Stimulated activated naive B cell treated with anti-CD40 and anti-IgM and Interleukin-4, amounts not matched to agents 10 μg/mL and 1 μg/mL and 100 μg/mL, for 72 hours (primary cell): ENCODE data around the gene LGALS8.

Source experiments
- ATAC-seq, 2 donors: fragments of 150-1000 bp; cut with Tn5 transposase; replicated peaks; 2 replicates each; pipeline ENCODE4 v1.10.0; 2021; ENCODE audit warnings: moderate library complexity in 1 of 2
- DNase-seq: peaks from one replicate; pipeline ENCODE4 v3.0.0; 2021
- H3K27ac Mint-ChIP-seq: one replicate; pipeline ENCODE4 v1.8.0; 2022; ENCODE audit warnings: mild to moderate bottlenecking, mixed read lengths
- H3K27me3 Mint-ChIP-seq, 2 donors: one replicate each; pipeline ENCODE4 v1.8.0; 2022; ENCODE audit warnings: mixed read lengths in 2 of 2
- H3K36me3 Mint-ChIP-seq, 2 donors: one replicate each; pipeline ENCODE4 v1.8.0; 2022; ENCODE audit warnings: mixed read lengths in 2 of 2, mild to moderate bottlenecking in 1 of 2
- H3K4me1 Mint-ChIP-seq, 2 donors: one replicate each; pipeline ENCODE4 v1.8.0; 2022; ENCODE audit warnings: mixed read lengths in 2 of 2, mild to moderate bottlenecking in 1 of 2
- H3K4me3 Mint-ChIP-seq, 2 donors: one replicate each; pipeline ENCODE4 v1.8.0; 2022; ENCODE audit warnings: mild to moderate bottlenecking in 2 of 2, mixed read lengths in 2 of 2, moderate library complexity in 1 of 2
- H3K9me3 Mint-ChIP-seq, 2 donors: one replicate each; pipeline ENCODE4 v1.8.0; 2022; ENCODE audit warnings: mixed read lengths in 2 of 2, mild to moderate bottlenecking in 1 of 2

The LGALS8 gene

DNA sequence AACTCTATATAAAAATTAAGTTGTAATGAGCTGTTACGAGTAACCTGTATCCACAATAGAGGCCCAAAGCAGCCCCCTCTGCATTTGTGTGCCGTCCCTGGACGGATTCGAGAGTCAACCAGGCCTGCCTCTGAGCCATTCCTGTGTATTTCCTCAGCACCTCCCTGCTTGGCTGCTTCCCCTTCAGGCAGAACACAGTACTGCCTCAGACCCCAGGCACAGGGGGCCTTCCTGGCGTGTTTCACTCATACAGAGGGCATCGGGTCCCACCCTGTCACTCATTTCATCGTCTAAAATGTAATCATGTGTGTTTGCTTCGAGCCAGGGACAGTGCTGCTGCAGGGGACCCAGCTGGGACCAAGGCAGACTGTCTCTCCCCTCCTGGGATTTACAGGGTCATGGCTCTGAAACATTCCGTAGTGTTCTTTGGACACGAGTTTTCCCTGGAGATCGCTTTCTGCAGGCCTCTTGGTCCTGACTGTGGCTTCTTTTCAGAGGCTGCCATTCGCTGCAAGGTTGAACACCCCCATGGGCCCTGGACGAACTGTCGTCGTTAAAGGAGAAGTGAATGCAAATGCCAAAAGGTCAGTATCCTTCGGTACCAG lies 19.4 kb downstream of the LGALS8 start:
- Mint-ChIP-seq H3K4me1 (peaks cover 14 to 15% of the 10 kb centered on the region in 2 donors), H3K36me3 (peaks cover 56 to 67% of the 10 kb centered on the region in 2 donors), H3K9me3 (no peaks in the 10 kb centered on the region), H3K27me3 (no peaks in the 10 kb centered on the region), H3K27ac (no peak overlapping the region), H3K4me3 (no peak overlapping the region)
- ATAC-seq (peak; percentile 33 to 41), DNase-seq (no peak)

DNA sequence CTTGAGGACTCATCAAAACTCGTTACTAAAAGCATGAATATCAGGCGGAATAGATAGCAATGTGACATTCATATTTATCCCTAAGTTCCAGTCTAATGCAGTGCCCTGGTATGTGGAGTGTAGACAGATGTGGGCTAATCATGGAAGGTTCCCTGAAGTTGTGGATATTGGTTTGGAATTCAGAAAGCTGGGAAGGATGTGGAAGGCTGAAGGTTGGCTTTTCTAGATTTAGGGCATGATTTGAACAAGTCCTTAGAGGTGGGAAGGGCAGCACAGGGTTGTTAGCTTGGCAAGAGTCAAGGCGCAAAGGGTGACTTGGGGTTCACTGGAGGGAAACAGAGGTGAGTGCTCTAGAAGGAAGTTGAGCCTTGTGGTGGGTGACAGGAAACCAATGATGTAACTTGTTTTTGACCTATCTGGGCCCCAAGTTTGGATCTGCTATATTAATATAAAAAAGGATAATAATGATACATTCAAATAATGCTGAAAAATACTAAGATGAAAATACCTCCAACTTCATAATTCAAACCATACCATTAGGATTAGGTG lies 21.9 kb downstream of the LGALS8 start:
- H3K9me3 Mint-ChIP-seq, result no peaks in the 10 kb centered on the region
- no peaks in the 10 kb centered on the region for H3K27me3 Mint-ChIP-seq
- no peak for DNase-seq
- H3K36me3 Mint-ChIP-seq, result peaks cover 65 to 69% of the 10 kb centered on the region in 2 donors
- H3K4me1 Mint-ChIP-seq, result peaks cover 14 to 15% of the 10 kb centered on the region in 2 donors
- no peak overlapping the region for H3K4me3 Mint-ChIP-seq
- ATAC-seq, result no peak
- H3K27ac Mint-ChIP-seq, result peak overlapping the region; percentile 73

- DNase-seq (no peak), ATAC-seq (no peak)
- peaks cover 14 to 15% of the 10 kb centered on the region in 2 donors for H3K4me1 Mint-ChIP-seq
- H3K4me3 Mint-ChIP-seq, result no peak overlapping the region
- H3K27me3 Mint-ChIP-seq, result no peaks in the 10 kb centered on the region
- peaks cover 66 to 68% of the 10 kb centered on the region in 2 donors for H3K36me3 Mint-ChIP-seq
- H3K9me3 Mint-ChIP-seq, result no peaks in the 10 kb centered on the region
- no peak overlapping the region for H3K27ac Mint-ChIP-seq
Measured at GRCh38 chr1:236548452-236548851, 24.7 kb downstream of the LGALS8 start.

- ATAC-seq (no peak), DNase-seq (no peak)
- Mint-ChIP-seq H3K27me3 (no peaks in the 10 kb centered on the region), H3K4me1 (peaks cover 7 to 9% of the 10 kb centered on the region in 2 donors), H3K9me3 (no peaks in the 10 kb centered on the region), H3K27ac (no peak overlapping the region), H3K36me3 (peaks cover 55 to 58% of the 10 kb centered on the region in 2 donors), H3K4me3 (no peak overlapping the region)
Measured at GRCh38 chr1:236550961-236551851, 27.4 kb downstream of the LGALS8 start.

- Mint-ChIP-seq H3K9me3 (no peaks in the 10 kb centered on the region), H3K36me3 (peaks cover 54 to 56% of the 10 kb centered on the region in 2 donors), H3K4me3 (no peak overlapping the region), H3K27ac (peak overlapping the region; percentile 69), H3K27me3 (no peaks in the 10 kb centered on the region), H3K4me1 (peaks cover 0 to 1% of the 10 kb centered on the region in 2 donors)
- no peak for DNase-seq
- no peak for ATAC-seq
Measured at GRCh38 chr1:236552096-236552495, 28.3 kb downstream of the LGALS8 start.

- Mint-ChIP-seq H3K36me3 (peaks cover 48 to 50% of the 10 kb centered on the region in 2 donors), H3K27me3 (no peaks in the 10 kb centered on the region), H3K9me3 (no peaks in the 10 kb centered on the region), H3K4me1 (no peaks in the 10 kb centered on the region), H3K27ac (peak overlapping the region; percentile 44), H3K4me3 (no peak overlapping the region)
- ATAC-seq (no peak), DNase-seq (no peak)
Measured at GRCh38 chr1:236552901-236553300, 29.1 kb downstream of the LGALS8 start.

GRCh38 chr1:236553370-236553769 lies 29.6 kb downstream of the LGALS8 start:
- DNase-seq (no peak), ATAC-seq (no peak)
- Mint-ChIP-seq H3K36me3 (peaks cover 49 to 52% of the 10 kb centered on the region in 2 donors), H3K27me3 (no peaks in the 10 kb centered on the region), H3K27ac (no peak overlapping the region), H3K4me3 (no peak overlapping the region), H3K4me1 (no peaks in the 10 kb centered on the region), H3K9me3 (no peaks in the 10 kb centered on the region)

GRCh38 chr1:236556606-236557005 lies 32.8 kb downstream of the LGALS8 start:
- no peak overlapping the region for H3K4me3 Mint-ChIP-seq
- H3K36me3 Mint-ChIP-seq, result peaks cover 46 to 47% of the 10 kb centered on the region in 2 donors
- no peaks in the 10 kb centered on the region for H3K4me1 Mint-ChIP-seq
- H3K9me3 Mint-ChIP-seq, result no peaks in the 10 kb centered on the region
- ATAC-seq (no peak), DNase-seq (no peak)
- H3K27ac Mint-ChIP-seq, result no peak overlapping the region
- H3K27me3 Mint-ChIP-seq, result no peaks in the 10 kb centered on the region

GRCh38 chr1:236558081-236558480 lies 34.3 kb downstream of the LGALS8 start:
- Mint-ChIP-seq H3K4me3 (no peak overlapping the region), H3K9me3 (no peaks in the 10 kb centered on the region), H3K27me3 (no peaks in the 10 kb centered on the region), H3K4me1 (no peaks in the 10 kb centered on the region), H3K27ac (no peak overlapping the region), H3K36me3 (peaks cover 49 to 55% of the 10 kb centered on the region in 2 donors)
- DNase-seq (no peak), ATAC-seq (no peak)

DNA sequence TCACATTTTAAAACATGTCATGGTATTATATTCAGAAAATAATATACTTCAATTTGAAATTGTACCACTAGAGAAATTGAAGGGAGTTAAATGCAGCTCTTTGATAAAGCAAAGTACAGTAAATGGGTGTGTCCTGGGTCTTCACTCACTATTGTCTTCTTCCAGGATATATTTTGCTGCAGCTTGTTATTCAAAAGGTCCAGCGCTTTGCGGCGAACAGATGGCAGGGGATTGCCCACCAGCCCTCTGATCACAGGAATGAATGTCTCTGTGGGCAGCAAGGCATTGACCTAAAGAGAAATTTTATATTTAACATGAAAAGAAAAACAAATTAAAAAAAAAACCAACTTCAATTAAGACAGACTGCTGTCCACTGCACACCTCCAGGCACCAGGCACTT lies 35.1 kb downstream of the LGALS8 start:
- DNase-seq (no peak), ATAC-seq (no peak)
- H3K9me3 Mint-ChIP-seq, result no peaks in the 10 kb centered on the region
- H3K4me1 Mint-ChIP-seq, result no peaks in the 10 kb centered on the region
- H3K36me3 Mint-ChIP-seq, result peaks cover 52 to 59% of the 10 kb centered on the region in 2 donors
- no peaks in the 10 kb centered on the region for H3K27me3 Mint-ChIP-seq
- H3K4me3 Mint-ChIP-seq, result no peak overlapping the region
- H3K27ac Mint-ChIP-seq, result no peak overlapping the region

DNA sequence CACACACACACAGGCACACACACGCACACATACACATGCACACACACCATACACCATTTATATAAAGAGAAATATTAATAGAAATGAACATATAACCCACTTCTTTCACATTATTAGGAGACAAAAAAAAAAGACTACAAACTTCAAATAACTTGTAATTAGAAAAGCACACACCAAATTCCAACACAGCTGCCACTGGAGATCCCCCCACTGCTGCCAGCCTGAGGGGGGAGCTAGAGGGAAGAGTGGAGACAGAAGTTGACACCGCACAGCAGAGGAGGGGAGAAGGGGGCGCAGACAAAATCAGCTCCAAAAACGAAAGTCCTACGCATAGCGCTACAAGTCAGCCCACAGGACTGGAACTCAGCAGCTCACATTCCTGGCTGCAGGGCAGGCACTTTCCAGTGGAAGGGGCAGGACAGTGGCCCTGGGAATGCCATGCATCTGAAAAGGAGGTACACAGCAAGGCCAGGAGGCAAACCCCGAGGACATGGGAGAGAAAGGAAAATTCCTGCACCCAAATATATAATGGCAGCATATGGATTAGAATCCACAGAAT lies 36.5 kb downstream of the LGALS8 start:
- Mint-ChIP-seq H3K27ac (no peak overlapping the region), H3K36me3 (peaks cover 50 to 67% of the 10 kb centered on the region in 2 donors)

GRCh38 chr1:236561976-236562375 lies 38.2 kb downstream of the LGALS8 start:
- no peaks in the 10 kb centered on the region for H3K9me3 Mint-ChIP-seq
- no peak overlapping the region for H3K27ac Mint-ChIP-seq
- ATAC-seq (no peak), DNase-seq (no peak)
- H3K4me3 Mint-ChIP-seq, result no peak overlapping the region
- H3K36me3 Mint-ChIP-seq, result peaks cover 48 to 64% of the 10 kb centered on the region in 2 donors
- H3K27me3 Mint-ChIP-seq, result no peaks in the 10 kb centered on the region
- no peaks in the 10 kb centered on the region for H3K4me1 Mint-ChIP-seq

More for the DNA sequence above, 36.5 kb downstream of the LGALS8 start:
- H3K9me3 Mint-ChIP-seq, result no peaks in the 10 kb centered on the region
- H3K27me3 Mint-ChIP-seq, result no peaks in the 10 kb centered on the region
- DNase-seq, result no peak
- no peak for ATAC-seq
- no peak overlapping the region for H3K4me3 Mint-ChIP-seq
- no peaks in the 10 kb centered on the region for H3K4me1 Mint-ChIP-seq

DNA sequence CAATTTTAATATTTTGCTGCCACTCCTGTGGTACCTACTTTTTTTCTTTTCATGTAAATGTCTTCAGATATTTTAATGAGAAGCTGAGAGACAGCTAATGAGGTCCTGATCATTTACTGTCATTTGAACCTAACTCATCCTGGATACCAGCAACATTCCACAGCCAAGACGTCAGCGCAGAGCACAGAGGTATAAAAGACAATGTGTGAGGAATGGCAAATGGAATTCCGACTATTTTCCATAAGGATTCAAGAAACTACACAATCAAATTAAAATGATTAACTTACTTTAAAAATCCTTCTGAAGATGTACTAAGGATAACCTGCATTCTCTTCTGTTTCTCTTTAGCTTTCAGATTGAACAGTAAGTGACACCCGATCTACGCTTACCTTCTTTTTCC lies 41.7 kb downstream of the LGALS8 start:
- Mint-ChIP-seq H3K27me3 (no peaks in the 10 kb centered on the region), H3K27ac (peak overlapping the region; percentile 3), H3K4me1 (no peaks in the 10 kb centered on the region), H3K4me3 (no peak overlapping the region), H3K9me3 (no peaks in the 10 kb centered on the region), H3K36me3 (peaks cover 38 to 69% of the 10 kb centered on the region in 2 donors)
- DNase-seq (no peak), ATAC-seq (no peak)

DNA sequence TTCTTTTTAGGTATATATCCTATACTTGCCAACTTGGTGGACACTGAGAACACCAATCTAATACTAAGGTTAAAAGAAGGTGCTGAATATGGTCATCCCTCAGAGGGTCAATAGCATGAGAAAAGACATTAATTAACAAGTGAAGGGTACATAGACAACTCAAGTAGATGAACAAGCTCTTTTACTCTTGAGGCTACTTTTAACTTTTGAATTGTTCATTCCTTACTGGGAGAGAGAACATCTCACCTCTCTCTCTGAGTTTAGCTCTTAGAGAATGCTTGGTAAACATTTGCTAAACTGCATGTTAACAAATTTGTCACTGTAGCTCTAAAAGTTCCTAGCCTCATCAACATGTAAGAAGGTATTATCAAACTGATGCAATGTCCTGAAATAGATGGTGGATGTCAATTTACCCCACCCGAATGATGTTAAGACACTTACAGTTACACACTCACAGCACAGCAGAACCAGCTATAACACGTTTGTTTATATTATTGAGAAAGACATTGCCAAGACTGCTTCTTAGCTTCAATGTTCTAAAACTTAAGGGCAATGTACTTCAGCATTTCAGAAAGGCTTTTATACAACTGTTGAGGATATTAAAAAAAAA lies 44.6 kb downstream of the LGALS8 start:
- DNase-seq (no peak), ATAC-seq (no peak)
- H3K4me3 Mint-ChIP-seq, result no peak overlapping the region

More for the DNA sequence above, 44.6 kb downstream of the LGALS8 start:
- Mint-ChIP-seq H3K4me1 (no peaks in the 10 kb centered on the region), H3K36me3 (peaks cover 38 to 64% of the 10 kb centered on the region in 2 donors), H3K27ac (no peak overlapping the region), H3K9me3 (no peaks in the 10 kb centered on the region), H3K27me3 (no peaks in the 10 kb centered on the region)
